ENCODE measurements around the gene KRT23. TPM values are rescaled to one million over a fixed set of nuclear protein-coding genes. Genes with fewer than 3 reads are reported as not detected.

The KRT23 gene
- total and polyA plus RNA-seq, 12 donors = 0.03 TPM; not detected in 11

DNA sequence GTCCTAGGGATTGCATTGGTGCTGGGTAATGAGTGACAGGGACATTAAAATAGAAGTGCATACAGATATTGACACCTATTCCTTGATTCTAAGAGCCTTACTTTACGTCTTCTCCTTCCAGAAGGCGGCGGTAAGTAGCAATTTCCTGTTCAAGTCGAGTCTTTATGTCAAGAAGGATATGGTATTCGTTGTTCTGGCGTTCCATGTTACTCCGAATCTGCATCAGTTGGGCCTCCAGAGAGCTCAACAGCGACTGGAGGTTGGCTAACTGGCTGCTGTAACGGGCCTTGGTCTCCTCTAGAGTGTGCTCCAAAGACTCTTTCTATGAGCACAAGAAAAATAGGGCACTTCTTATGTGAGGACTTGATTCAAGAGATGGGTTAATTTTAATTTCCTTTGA, 59.4 kb downstream of the KRT23 start:
- TF ChIP-seq, protein P1, sequence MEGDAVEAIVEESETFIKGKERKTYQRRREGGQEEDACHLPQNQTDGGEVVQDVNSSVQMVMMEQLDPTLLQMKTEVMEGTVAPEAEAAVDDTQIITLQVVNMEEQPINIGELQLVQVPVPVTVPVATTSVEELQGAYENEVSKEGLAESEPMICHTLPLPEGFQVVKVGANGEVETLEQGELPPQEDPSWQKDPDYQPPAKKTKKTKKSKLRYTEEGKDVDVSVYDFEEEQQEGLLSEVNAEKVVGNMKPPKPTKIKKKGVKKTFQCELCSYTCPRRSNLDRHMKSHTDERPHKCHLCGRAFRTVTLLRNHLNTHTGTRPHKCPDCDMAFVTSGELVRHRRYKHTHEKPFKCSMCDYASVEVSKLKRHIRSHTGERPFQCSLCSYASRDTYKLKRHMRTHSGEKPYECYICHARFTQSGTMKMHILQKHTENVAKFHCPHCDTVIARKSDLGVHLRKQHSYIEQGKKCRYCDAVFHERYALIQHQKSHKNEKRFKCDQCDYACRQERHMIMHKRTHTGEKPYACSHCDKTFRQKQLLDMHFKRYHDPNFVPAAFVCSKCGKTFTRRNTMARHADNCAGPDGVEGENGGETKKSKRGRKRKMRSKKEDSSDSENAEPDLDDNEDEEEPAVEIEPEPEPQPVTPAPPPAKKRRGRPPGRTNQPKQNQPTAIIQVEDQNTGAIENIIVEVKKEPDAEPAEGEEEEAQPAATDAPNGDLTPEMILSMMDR (IDR thresholded peaks at IDR 0.05) = no peak
- no peak for TF ChIP-seq POLR2A (IDR thresholded peaks at IDR 0.05)

DNA sequence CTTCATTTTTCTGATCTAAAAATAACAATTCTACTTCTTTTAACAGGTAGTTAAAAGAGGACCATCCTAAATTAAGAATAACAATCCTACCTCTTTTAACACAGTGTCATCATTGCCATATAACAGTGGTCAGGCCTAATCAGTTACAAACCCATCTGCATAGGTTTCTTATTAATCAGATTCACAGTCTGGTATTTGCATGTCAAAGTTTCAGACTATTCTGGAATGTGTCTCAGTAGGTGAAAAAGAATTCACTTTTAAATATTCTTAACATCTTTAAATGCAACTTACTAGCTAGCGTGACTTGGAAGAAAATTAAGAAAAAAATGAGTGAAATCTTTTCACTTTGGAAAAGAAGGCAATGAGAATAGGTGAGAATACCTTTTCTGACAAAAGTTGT, 63.6 kb downstream of the KRT23 start:
- TF ChIP-seq POLR2A (IDR thresholded peaks at IDR 0.05) = no peak
- TF ChIP-seq, protein P1 (IDR thresholded peaks at IDR 0.05) = no peak
- Histone ChIP-seq H3K4me1 (replicated peaks in 1 of 2) (no peaks in the 10 kb centered on the region), H3K27me3 (no peaks in the 10 kb centered on the region), H3K9me3 (replicated peaks in 1 of 3) (no peaks in the 10 kb centered on the region), H3K27ac (no peak overlapping the region), H3K4me3 (no peak overlapping the region), H3K36me3 (replicated peaks in 1 of 2) (no peaks in the 10 kb centered on the region)
- WGBS, 4 donors = 67 to 96% (median 91%) methylated on average over 1 of the region's 1 CpG
- DNase-seq = no peak
- intact Hi-C loops (cut with DNase I) = no loop called here

More for the DNA sequence above, 59.4 kb downstream of the KRT23 start:
- H3K9me3 ChIP-seq (replicated peaks in 1 of 3) = no peaks in the 10 kb centered on the region
- 88 to 91% (median 90%) methylated on average over 9 of the region's 9 CpGs for WGBS, 4 donors
- no peaks in the 10 kb centered on the region for H3K36me3 ChIP-seq (replicated peaks in 1 of 2)
- no peak overlapping the region for H3K4me3 ChIP-seq
- no peaks in the 10 kb centered on the region for H3K27me3 ChIP-seq
- no peak overlapping the region for H3K27ac ChIP-seq
- intact Hi-C loops (cut with DNase I) = no loop called here
- no peaks in the 10 kb centered on the region for H3K4me1 ChIP-seq (replicated peaks in 1 of 2)
- no peak for DNase-seq

DNA sequence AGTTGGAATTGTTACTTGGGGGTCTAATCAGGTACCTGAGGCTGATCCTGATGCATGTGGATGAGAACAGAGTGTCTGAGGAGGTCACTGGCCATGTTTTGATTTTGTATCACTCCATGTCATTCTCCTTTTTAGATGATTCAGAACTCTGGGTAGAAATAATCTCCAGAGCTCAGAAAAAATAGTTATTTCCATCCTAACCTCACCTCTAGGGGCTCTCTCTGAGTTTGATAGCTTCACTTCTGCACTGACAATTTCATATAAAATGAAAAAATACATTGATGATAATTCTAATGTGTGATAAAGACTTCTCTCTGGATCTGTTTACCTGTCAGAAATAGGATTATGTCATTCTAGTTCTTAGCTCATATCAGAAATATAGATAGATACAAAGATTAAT, 64.2 kb downstream of the KRT23 start:
- H3K4me3 ChIP-seq = no peak overlapping the region
- no peaks in the 10 kb centered on the region for H3K4me1 ChIP-seq (replicated peaks in 1 of 2)
- H3K9me3 ChIP-seq (replicated peaks in 1 of 3) = no peaks in the 10 kb centered on the region
- no peak for DNase-seq
- TF ChIP-seq, protein P1 (IDR thresholded peaks at IDR 0.05) = no peak
- TF ChIP-seq POLR2A (IDR thresholded peaks at IDR 0.05) = no peak
- no peaks in the 10 kb centered on the region for H3K36me3 ChIP-seq (replicated peaks in 1 of 2)
- no peak overlapping the region for H3K27ac ChIP-seq
- no peaks in the 10 kb centered on the region for H3K27me3 ChIP-seq
- intact Hi-C loops (cut with DNase I) = no loop called here

Other genes with a start within 250 kb of the KRT23 start
Only the 30 nearest of the 33 such genes appear.
- gene KRT25, start 182.3 kb downstream of the KRT23 start, total RNA-seq = not detected
- not detected for gene KRT25, start 182.3 kb downstream of the KRT23 start, polyA plus RNA-seq
- gene KRT26, start 165.4 kb downstream of the KRT23 start, total RNA-seq = not detected
- not detected for gene KRT26, start 165.4 kb downstream of the KRT23 start, polyA plus RNA-seq
- not detected for gene KRT27, start 155.1 kb downstream of the KRT23 start, total RNA-seq
- under 1 TPM in 2 of 3 donors, not detected in 1; 0.34 to 0.56 TPM for gene KRT27, start 155.1 kb downstream of the KRT23 start, polyA plus RNA-seq
- gene KRT28, start 137.7 kb downstream of the KRT23 start, total RNA-seq = not detected
- not detected for gene KRT28, start 137.7 kb downstream of the KRT23 start, polyA plus RNA-seq
- 10 to 100 TPM in 6 of 9 donors, 1 to 10 TPM in 2, under 1 TPM in 1; 0.35 to 58.4 (median 27.4) TPM for gene KRT10, start 115.0 kb downstream of the KRT23 start, total RNA-seq
- gene KRT10, start 115.0 kb downstream of the KRT23 start, polyA plus RNA-seq = 10 to 100 TPM; 31.1 to 36.3 (median 36.0) TPM
- gene KRT12, start 70.4 kb downstream of the KRT23 start, total RNA-seq = not detected
- not detected for gene KRT12, start 70.4 kb downstream of the KRT23 start, polyA plus RNA-seq
- gene KRT20, start 52.4 kb downstream of the KRT23 start, total RNA-seq = under 1 TPM in 2 of 9 donors, not detected in 7; 0.23 to 0.50 TPM
- gene KRT20, start 52.4 kb downstream of the KRT23 start, polyA plus RNA-seq = under 1 TPM in 2 of 3 donors, not detected in 1; 0.27 to 0.64 TPM
- not detected for gene KRT39, start 29.3 kb upstream of the KRT23 start, total RNA-seq
- gene KRT39, start 29.3 kb upstream of the KRT23 start, polyA plus RNA-seq = under 1 TPM in 1 of 3 donors, not detected in 2; 0.17 TPM
- gene KRT40, start 46.7 kb upstream of the KRT23 start, total RNA-seq = not detected
- not detected for gene KRT40, start 46.7 kb upstream of the KRT23 start, polyA plus RNA-seq
- gene KRTAP3-3, start 56.5 kb upstream of the KRT23 start, total RNA-seq = not detected
- gene KRTAP3-3, start 56.5 kb upstream of the KRT23 start, polyA plus RNA-seq = not detected
- not detected for gene KRTAP3-2, start 62.3 kb upstream of the KRT23 start, total RNA-seq
- gene KRTAP3-2, start 62.3 kb upstream of the KRT23 start, polyA plus RNA-seq = not detected
- gene KRTAP3-1, start 71.5 kb upstream of the KRT23 start, total RNA-seq = not detected
- gene KRTAP3-1, start 71.5 kb upstream of the KRT23 start, polyA plus RNA-seq = not detected
- not detected for gene KRTAP1-5, start 89.6 kb upstream of the KRT23 start, total RNA-seq
- gene KRTAP1-5, start 89.6 kb upstream of the KRT23 start, polyA plus RNA-seq = not detected
- not detected for gene KRTAP1-4, start 92.5 kb upstream of the KRT23 start, total RNA-seq
- gene KRTAP1-4, start 92.5 kb upstream of the KRT23 start, polyA plus RNA-seq = not detected
- not detected for gene KRTAP1-3, start 97.2 kb upstream of the KRT23 start, total RNA-seq
- gene KRTAP1-3, start 97.2 kb upstream of the KRT23 start, polyA plus RNA-seq = not detected
- gene KRTAP1-1, start 103.8 kb upstream of the KRT23 start, total RNA-seq = not detected
- not detected for gene KRTAP1-1, start 103.8 kb upstream of the KRT23 start, polyA plus RNA-seq
- not detected for gene KRTAP2-1, start 109.7 kb upstream of the KRT23 start, total RNA-seq
- not detected for gene KRTAP2-1, start 109.7 kb upstream of the KRT23 start, polyA plus RNA-seq
- gene KRTAP2-2, start 117.6 kb upstream of the KRT23 start, total RNA-seq = not detected
- gene KRTAP2-2, start 117.6 kb upstream of the KRT23 start, polyA plus RNA-seq = not detected
- gene KRTAP2-3, start 122.5 kb upstream of the KRT23 start, total RNA-seq = not detected
- gene KRTAP2-3, start 122.5 kb upstream of the KRT23 start, polyA plus RNA-seq = not detected
- not detected for gene KRTAP2-4, start 128.2 kb upstream of the KRT23 start, total RNA-seq
- not detected for gene KRTAP2-4, start 128.2 kb upstream of the KRT23 start, polyA plus RNA-seq
- not detected for gene KRTAP4-7, start 146.5 kb upstream of the KRT23 start, total RNA-seq
- gene KRTAP4-7, start 146.5 kb upstream of the KRT23 start, polyA plus RNA-seq = not detected
- gene KRTAP4-8, start 160.5 kb upstream of the KRT23 start, total RNA-seq = not detected
- not detected for gene KRTAP4-8, start 160.5 kb upstream of the KRT23 start, polyA plus RNA-seq
- gene KRTAP4-16, start 164.6 kb upstream of the KRT23 start, total RNA-seq = not detected
- not detected for gene KRTAP4-16, start 164.6 kb upstream of the KRT23 start, polyA plus RNA-seq
- not detected for gene KRTAP4-9, start 167.7 kb upstream of the KRT23 start, total RNA-seq
- not detected for gene KRTAP4-9, start 167.7 kb upstream of the KRT23 start, polyA plus RNA-seq
- not detected for gene KRTAP4-11, start 180.7 kb upstream of the KRT23 start, total RNA-seq
- not detected for gene KRTAP4-11, start 180.7 kb upstream of the KRT23 start, polyA plus RNA-seq
- gene KRTAP4-12, start 186.5 kb upstream of the KRT23 start, total RNA-seq = not detected
- not detected for gene KRTAP4-12, start 186.5 kb upstream of the KRT23 start, polyA plus RNA-seq
- gene KRTAP4-6, start 202.9 kb upstream of the KRT23 start, total RNA-seq = not detected
- not detected for gene KRTAP4-6, start 202.9 kb upstream of the KRT23 start, polyA plus RNA-seq
- gene KRTAP4-5, start 212.2 kb upstream of the KRT23 start, total RNA-seq = not detected
- gene KRTAP4-5, start 212.2 kb upstream of the KRT23 start, polyA plus RNA-seq = not detected
- gene KRTAP4-4, start 223.1 kb upstream of the KRT23 start, total RNA-seq = not detected
- gene KRTAP4-4, start 223.1 kb upstream of the KRT23 start, polyA plus RNA-seq = not detected
- gene KRTAP4-3, start 230.6 kb upstream of the KRT23 start, total RNA-seq = not detected
- not detected for gene KRTAP4-3, start 230.6 kb upstream of the KRT23 start, polyA plus RNA-seq